Amygdala (tissue), 56 donors: ENCODE results near the gene PRR16.

Experiments
- DNase-seq, 56 donors: peaks; one replicate each; lab custom pipeline; 2025; lab: John Stamatoyannopoulos, UW

PRR16 gene

GRCh38 chr5:120461251-120461650 is 2.8 kb upstream of the PRR16 start:
- DNase-seq: no peak

GRCh38 chr5:120463006-120463680 is 957 bp upstream of the PRR16 start:
- no peak for DNase-seq

GRCh38 chr5:120464627-120465435 is 731 bp downstream of the PRR16 start:
- DNase-seq: peak in 16 of 56 donors; percentile 4 to 56 (median 26)

- peak in 24 of 56 donors; percentile 8 to 56 (median 24) for DNase-seq
These were observed 1.4 kb downstream of the PRR16 start for GRCh38 chr5:120465436-120465961.

DNA sequence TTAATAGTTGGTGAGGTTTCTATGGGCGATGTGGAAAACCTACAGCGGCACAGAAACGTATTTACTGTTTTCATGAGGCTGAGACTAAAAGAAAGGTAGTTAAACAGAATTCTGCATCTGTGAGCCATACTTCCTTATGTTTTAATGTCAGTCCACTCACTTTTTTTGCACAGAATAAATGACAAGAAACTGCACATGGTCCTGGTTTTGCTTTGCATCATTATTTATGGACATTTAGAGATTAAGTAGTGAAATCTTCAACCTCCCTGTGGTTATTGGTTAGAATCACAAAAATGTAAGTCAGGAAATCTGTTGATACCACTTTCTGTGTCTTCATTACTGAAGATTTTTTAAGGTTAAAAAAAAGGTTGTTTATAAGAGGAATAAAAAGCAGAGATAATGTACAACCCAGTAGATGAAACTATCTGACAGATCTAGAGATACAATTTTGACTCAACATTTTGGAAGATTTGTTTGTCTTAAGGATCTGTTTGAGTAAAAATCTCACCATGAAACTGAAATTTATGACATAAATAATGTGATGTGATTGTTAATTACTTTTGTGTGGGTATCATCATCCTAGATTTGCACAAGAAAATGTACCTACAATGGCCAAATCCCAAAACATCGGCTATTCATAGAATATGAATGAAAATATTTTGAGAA is 2.4 kb downstream of the PRR16 start:
- DNase-seq: no peak

DNA sequence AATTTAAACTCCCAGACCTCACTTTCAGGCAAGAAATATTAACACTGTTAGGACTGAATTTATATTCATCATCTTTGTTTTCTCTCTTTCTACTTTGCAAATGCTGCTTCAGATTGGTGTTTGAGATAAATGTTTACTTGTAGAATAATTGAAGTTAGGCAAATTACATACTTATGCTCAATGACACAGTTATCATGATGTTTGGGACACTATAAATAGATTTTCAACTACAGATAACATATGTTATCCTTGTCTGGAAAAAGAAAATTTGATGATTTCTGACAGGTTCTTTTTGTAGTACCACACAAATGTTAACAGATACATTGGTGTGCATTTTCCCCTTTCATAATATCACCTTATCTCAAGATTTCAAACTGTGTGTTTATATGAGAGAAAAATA is 7.9 kb downstream of the PRR16 start:
- no peak for DNase-seq

- DNase-seq: no peak
These were observed 8.8 kb downstream of the PRR16 start for GRCh38 chr5:120472911-120473310.

- no peak for DNase-seq
These were observed 9.2 kb downstream of the PRR16 start for GRCh38 chr5:120473332-120473731.

DNA sequence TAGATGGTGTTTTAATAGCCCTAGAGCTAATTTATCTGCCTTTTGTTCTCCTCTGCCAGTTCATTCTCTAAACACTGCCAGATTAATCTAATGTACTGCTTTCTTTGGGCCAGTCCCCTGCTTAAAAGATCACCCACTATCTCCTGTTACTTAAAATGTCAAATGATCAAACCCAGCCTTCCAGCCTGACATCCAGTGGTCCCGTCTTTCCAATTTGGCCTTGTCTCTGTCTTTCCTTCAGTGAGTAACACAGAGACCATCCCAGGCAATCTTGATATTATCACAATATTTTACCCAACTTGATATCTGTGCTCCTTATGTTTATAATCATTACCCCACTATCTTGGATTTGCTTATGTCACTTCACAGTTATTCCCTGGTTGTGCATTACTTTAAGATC is 12.0 kb downstream of the PRR16 start:
- DNase-seq: no peak

- no peak for DNase-seq
These were observed 15.0 kb downstream of the PRR16 start for GRCh38 chr5:120479066-120479465.

- no peak for DNase-seq
These were observed 35.9 kb downstream of the PRR16 start for GRCh38 chr5:120499876-120500563.

GRCh38 chr5:120502531-120502930 is 38.4 kb downstream of the PRR16 start:
- no peak for DNase-seq

DNA sequence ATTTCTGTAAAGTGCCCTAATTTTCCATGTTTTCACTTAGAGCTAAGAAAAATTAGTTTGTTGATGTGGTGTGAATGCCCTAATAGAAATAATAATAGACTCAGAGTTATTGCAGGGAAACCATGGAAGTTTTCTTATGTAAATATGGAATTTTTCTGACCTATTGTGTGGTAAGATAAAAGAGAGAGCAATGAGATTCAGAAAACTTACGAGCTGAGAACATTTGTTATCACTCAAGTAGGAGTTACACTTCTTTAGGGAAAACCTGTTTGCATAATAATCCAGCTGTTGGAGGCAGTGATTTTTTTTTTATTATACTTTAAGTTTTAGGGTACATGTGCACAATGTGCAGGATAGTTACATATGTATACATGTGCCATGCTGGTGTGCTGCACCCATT is 39.2 kb downstream of the PRR16 start:
- DNase-seq: no peak

GRCh38 chr5:120504057-120504456 is 40.0 kb downstream of the PRR16 start:
- DNase-seq: no peak

GRCh38 chr5:120507197-120507596 is 43.1 kb downstream of the PRR16 start:
- DNase-seq: no peak

DNA sequence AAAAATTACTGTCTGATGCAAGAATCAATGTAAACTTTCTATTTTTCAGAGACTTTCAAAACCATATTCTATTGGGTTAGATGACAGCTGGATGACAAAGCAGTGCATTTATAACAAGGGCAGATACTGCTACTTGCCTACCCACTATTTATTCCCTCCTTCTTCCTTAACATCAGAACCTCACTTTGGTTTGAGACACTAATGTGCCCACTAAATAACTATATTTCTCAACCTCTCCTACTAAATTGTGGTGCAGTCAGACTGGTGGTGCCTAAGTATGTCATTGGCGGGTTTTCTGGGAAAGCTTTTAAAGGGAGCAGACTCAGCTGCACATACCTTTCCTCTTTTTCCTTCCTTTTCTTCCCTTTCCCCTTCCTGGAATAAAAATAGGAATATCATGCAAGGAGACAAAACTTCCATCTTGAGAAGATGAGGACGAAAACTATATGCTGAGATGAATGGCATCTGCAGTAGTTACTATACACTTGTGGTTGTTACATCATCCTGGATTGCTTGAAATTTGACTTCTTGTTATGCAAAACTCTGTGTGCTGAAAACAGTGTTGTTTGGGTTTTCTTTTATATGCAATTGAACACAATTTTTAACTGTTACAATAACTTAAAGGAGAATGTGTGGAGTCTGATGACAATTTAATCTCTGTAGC is 43.8 kb downstream of the PRR16 start:
- DNase-seq: no peak

GRCh38 chr5:120509053-120509452 is 45.0 kb downstream of the PRR16 start:
- no peak for DNase-seq

GRCh38 chr5:120510098-120510637 is 46.1 kb downstream of the PRR16 start:
- no peak for DNase-seq

DNA sequence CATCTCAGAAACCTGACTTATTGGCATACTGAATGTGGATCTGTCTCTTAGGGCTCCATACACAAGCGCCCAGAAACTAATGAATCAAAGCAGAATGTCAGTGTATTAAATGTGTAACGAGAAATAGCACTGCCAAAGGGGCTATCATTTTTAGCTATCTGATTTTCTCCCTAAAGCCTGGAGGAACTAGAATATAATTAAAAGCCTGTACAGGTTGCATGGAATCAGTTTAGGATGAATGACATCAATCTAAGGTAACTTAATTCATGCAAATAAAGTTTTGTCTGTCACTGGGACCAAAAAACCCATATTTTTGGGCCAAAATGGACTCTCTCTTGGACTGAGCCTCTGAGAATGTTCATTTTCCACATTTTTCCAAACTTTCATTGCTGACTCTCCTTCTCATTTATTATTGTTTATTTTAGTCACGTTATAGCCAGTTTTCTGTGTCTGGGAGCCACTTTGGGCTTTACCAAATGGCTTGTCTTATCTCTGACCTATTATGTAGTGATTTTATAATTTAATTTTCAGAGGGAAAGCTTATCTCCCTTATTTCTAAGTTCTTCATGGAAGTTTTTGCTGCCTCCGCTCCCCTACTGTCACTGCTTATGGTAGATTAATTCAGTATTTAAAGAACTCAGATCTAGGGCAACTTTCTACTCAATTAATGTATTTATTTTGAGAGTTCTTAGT is 47.0 kb downstream of the PRR16 start:
- no peak for DNase-seq
